ENCODE measurements around the gene PPDPF.
A peak's percentile ranks its signal among the peaks of the same experiment; 100 is the strongest.
"Not testable (repeated sequence)": the region's sequence is repeated elsewhere in the genome, so short reads cannot be mapped to it uniquely, and the experiment has no call there.

PPDPF gene

GRCh38 chr20:63500902-63501817 lies 19.4 kb upstream of the PPDPF start:
- peak in 2 of 3 experiments; percentile 84 to 88 for DNase-seq

GRCh38 chr20:63501818-63502670 lies 18.5 kb upstream of the PPDPF start:
- peak; percentile 90 to 99 (median 98) for DNase-seq

GRCh38 chr20:63502671-63503172 lies 17.8 kb upstream of the PPDPF start:
- DNase-seq: peak in 2 of 3 experiments; percentile 98

GRCh38 chr20:63503524-63503923 lies 17.0 kb upstream of the PPDPF start:
- peak in 2 of 3 experiments; percentile 46 to 75 for DNase-seq

GRCh38 chr20:63504642-63505041 lies 15.9 kb upstream of the PPDPF start:
- DNase-seq: no peak

GRCh38 chr20:63505281-63505680 lies 15.3 kb upstream of the PPDPF start:
- DNase-seq: no peak

- no peak for DNase-seq
Measured at GRCh38 chr20:63505723-63506122, 14.8 kb upstream of the PPDPF start.

- DNase-seq: no peak
Measured at GRCh38 chr20:63507083-63507743, 13.4 kb upstream of the PPDPF start.

GRCh38 chr20:63508072-63508768 lies 12.3 kb upstream of the PPDPF start:
- no peak for DNase-seq

- no peak for DNase-seq
Measured at GRCh38 chr20:63509088-63509564, 11.4 kb upstream of the PPDPF start.

- DNase-seq: no peak
Measured at GRCh38 chr20:63513207-63513606, 7.4 kb upstream of the PPDPF start.

GRCh38 chr20:63514520-63514919 lies 6.0 kb upstream of the PPDPF start:
- not testable (repeated sequence) for DNase-seq

GRCh38 chr20:63517376-63518309 lies 2.9 kb upstream of the PPDPF start:
- DNase-seq: no peak

GRCh38 chr20:63518351-63518861 lies 2.2 kb upstream of the PPDPF start:
- DNase-seq: no peak

GRCh38 chr20:63518946-63519667 lies 1.5 kb upstream of the PPDPF start:
- no peak for DNase-seq

GRCh38 chr20:63519668-63520503 lies 679 bp upstream of the PPDPF start:
- DNase-seq: peak; percentile 39 to 89 (median 89)

GRCh38 chr20:63520934-63521601 lies 503 bp downstream of the PPDPF start:
- DNase-seq: peak; percentile 76 to 85 (median 83)

- DNase-seq: no peak
Measured at GRCh38 chr20:63521602-63522001, 1.0 kb downstream of the PPDPF start.

Measured in NCI-H1417 (cell line).